ENCODE results near the gene TOB1. TPM values are rescaled to one million over a fixed set of nuclear protein-coding genes. Genes with fewer than 3 reads are reported as not detected.

The TOB1 gene
- total and polyA plus RNA-seq, 2 of the 4 experiments (the other 2 are of a cell fraction), result 4.3 to 9.0 TPM

- dilution Hi-C loops (cut with HindIII; ENCODE audit: low sequenced_read_pairs, unreplicated experiment) (no loop called here), intact Hi-C loops (cut with micrococcal nuclease) (no loop called here), in situ Hi-C loops (cut with MboI; ENCODE audit: low sequenced_read_pairs) (no loop called here)
- 100% methylated on average over 1 of the region's 3 CpGs; no CpG with 5 or more reads in 1 of the 2 experiments for WGBS, 2 experiments (ENCODE audit: extremely low coverage in 2 of 2, insufficient read length in 1 of 2)
- Histone ChIP-seq H2BK5ac (ENCODE audit: low read depth, low read length, poor library complexity, severe bottlenecking) (no peak overlapping the region), H3K23ac (ENCODE audit: low read depth, low read length) (no peak overlapping the region), H2BK15ac (ENCODE audit: low read depth, low read length) (no peak overlapping the region), H4K5ac (ENCODE audit: low read depth, low read length) (no peak overlapping the region), H4K20me1 (ENCODE audit: insufficient read depth, low read length) (no peaks in the 10 kb centered on the region), H3K56ac (ENCODE audit: extremely low read depth, insufficient read depth, low read length) (no peak overlapping the region), H3K27me3 (ENCODE audit: control insufficient read depth, insufficient read depth, low read length) (no peaks in the 10 kb centered on the region), H3K4me1 (ENCODE audit: control insufficient read depth, insufficient read depth, low read length) (peaks cover 9% of the 10 kb centered on the region; the same call in 1 of the 2 replicates), H2BK120ac (ENCODE audit: low read depth, low read length) (no peak overlapping the region), H3K9ac (ENCODE audit: low read depth, low read length) (no peak overlapping the region), H3K4me2 (ENCODE audit: low read depth, low read length) (no peak overlapping the region), H3K14ac (replicated peaks; ENCODE audit: low read depth, low read length) (no peak overlapping the region), H3K9me1 (ENCODE audit: insufficient read depth, low read length) (no peaks in the 10 kb centered on the region), H3K79me1 (ENCODE audit: low read depth in 1 of 2, low read length in 2 of 2) (no peaks in the 10 kb centered on the region), H3K27ac (ENCODE audit: insufficient read depth, low read length) (no peak overlapping the region), H4K8ac (ENCODE audit: low read depth in 2 of 2, low read length in 2 of 2) (no peak overlapping the region), H2AFZ (replicated peaks; ENCODE audit: low read length, poor library complexity) (no peak overlapping the region), H3K36me3 (ENCODE audit: control insufficient read depth, insufficient read depth, low read length) (no peaks in the 10 kb centered on the region), H3K4me3 (ENCODE audit: insufficient read depth, low read depth, low read length) (no peak overlapping the region), H3K9me3 (ENCODE audit: control insufficient read depth, insufficient read depth, low read length) (no peaks in the 10 kb centered on the region), H3K18ac (ENCODE audit: low read depth, low read length) (no peak overlapping the region), H2AK9ac (replicated peaks; ENCODE audit: low read depth, low read length, poor library complexity) (no peak overlapping the region), H4K91ac (ENCODE audit: insufficient read depth, low read depth, low read length) (no peak overlapping the region), H2BK20ac (ENCODE audit: low read depth, low read length) (no peak overlapping the region), H2AK5ac (ENCODE audit: low read depth, low read length) (no peak overlapping the region), H3K4ac (ENCODE audit: low read depth, low read length) (no peak overlapping the region)
- TF ChIP-seq SMC3 (IDR thresholded peaks at IDR 0.05; ENCODE audit: low read depth, low read length) (no peak), RCOR1 (IDR thresholded peaks at IDR 0.05; ENCODE audit: insufficient replicate concordance, low read length) (no peak)
- CTCF ChIA-PET, result no interaction called here
- no TSS peak for BruUV-seq (replicated peaks)
- DNase-seq (no peak), ATAC-seq (ENCODE audit: low read depth) (no peak)
- POLR2A ChIA-PET (ENCODE audit: unreplicated experiment), result no interaction called here
Observed at GRCh38 chr17:50848039-50848438, 18.1 kb downstream of the TOB1 start.
